Gastrocnemius medialis (tissue), 4 donors: ENCODE results near the gene PIGT.
A peak's percentile ranks its signal among the peaks of the same experiment; 100 is the strongest.

Experiments
- CTCF ChIP-seq, 5 experiments: fragments of 450-650 bp in 3 of 5; fragments of 200-600 bp in 2 of 5; sonication (generic) in 2 of 5; IDR thresholded peaks in 4 of 5; conservative IDR thresholded peaks in 1 of 5; 1 replicate in 4 of 5; 2 replicates in 1 of 5; pipeline ENCODE4 v1.5.1; 2016 to 2019; ENCODE audit warnings: antibody characterized with exemption in 5 of 5, mild to moderate bottlenecking in 3 of 5, moderate library complexity in 3 of 5
- POLR2A ChIP-seq, 2 donors: fragments of 450-650 bp; IDR thresholded peaks; one replicate each; pipeline ENCODE4 v1.6.1; 2017; ENCODE audit warnings: antibody characterized with exemption in 2 of 2, mild to moderate bottlenecking in 2 of 2, moderate library complexity in 2 of 2

GRCh38 chr20:45373353-45374100, 42.4 kb upstream of the PIGT start:
- TF ChIP-seq CTCF (IDR thresholded peaks at IDR 0.05 in 4 of 5, conservative IDR thresholded peaks at IDR 0.05 in 1 of 5) (peak; percentile 85 to 91 (median 88)), POLR2A (IDR thresholded peaks at IDR 0.05) (no peak)
